GM12878 (cell line): Measurements from ENCODE around the gene SNRNP27. TPM values are rescaled to one million over a fixed set of nuclear protein-coding genes. Genes with fewer than 3 reads are reported as not detected.

Experiments
- ATAC-seq: fragments of 200-7000 bp; cut with Tn5 transposase; 3 replicates; pipeline ENCODE4 v1.9.1; 2020; ENCODE audit warnings: mild to moderate bottlenecking, moderate library complexity
- BruUV-seq: library from RNA; stranded (reverse); fragments of 400-500 nt; replicated peaks from 2 replicates; lab custom pipeline; 2021; lab: Mats Ljungman, UMichigan
- CTCF ChIA-PET: fragments of 300-600 bp; sonication (Branson Sonifier 250); formaldehyde crosslinking; extraction: SDS; loops from one replicate; lab custom pipeline; 2021; ENCODE audit warnings: inconsistent platforms; lab: Yijun Ruan, JAX
- POLR2A ChIA-PET: fragments of 350-600 bp; formaldehyde crosslinking; extraction: SDS; loops from one replicate; lab custom pipeline; 2021; ENCODE audit warnings: inconsistent platforms; lab: Charles Lee
- RAD21 ChIA-PET: fragments of 300-600 bp; sonication (Branson Sonifier 250); formaldehyde crosslinking; loops from one replicate; lab custom pipeline; 2023; ENCODE audit warnings: antibody characterized with exemption; ENCODE audit not compliant: unreplicated experiment; lab: Charles Lee
- SMC1A ChIA-PET: fragments of 300-600 bp; sonication (Branson Sonifier 250); formaldehyde crosslinking; loops from one replicate; lab custom pipeline; 2023; ENCODE audit not compliant: unreplicated experiment, uncharacterized antibody; lab: Charles Lee
- DNase-seq: peaks from one replicate; pipeline ENCODE4 v3.0.0-alpha.2; 2011; ENCODE audit warnings: low read depth, low spot score
- FAIRE-seq: peaks from 3 replicates; lab custom pipeline; 2011; peaks lifted over from hg19 to GRCh38; lab: Jason Lieb, UNC
- H2AFZ ChIP-seq: 2 replicates; pipeline ENCODE4 v1.6.0; 2011; ENCODE audit warnings: low read depth, low read length, control low read depth; ENCODE audit not compliant: control insufficient read depth
- H3K27ac ChIP-seq: 2 replicates; pipeline ENCODE4 v1.5.1; 2011; ENCODE audit warnings: control low read depth; ENCODE audit not compliant: control insufficient read depth, insufficient read depth
- H3K27me3 ChIP-seq, 2 experiments: replicated peaks in 1 of 2; 2 replicates each; pipeline versions ENCODE4 v1.6.0 to v1.6.1; 2011; ENCODE audit warnings: low read length in 1 of 2; ENCODE audit not compliant: control insufficient read depth in 2 of 2, insufficient read depth in 2 of 2
- H3K36me3 ChIP-seq, 2 experiments: 2 replicates each; pipeline ENCODE4 v1.5.1; 2011; ENCODE audit warnings: low read length in 1 of 2; ENCODE audit not compliant: control insufficient read depth in 2 of 2, insufficient read depth in 2 of 2
- H3K4me1 ChIP-seq: 2 replicates; pipeline ENCODE4 v1.6.1; 2011; ENCODE audit warnings: mild to moderate bottlenecking, low read length, moderate library complexity, mixed read lengths; ENCODE audit not compliant: control insufficient read depth, insufficient read depth
- H3K4me2 ChIP-seq: 2 replicates; pipeline ENCODE4 v1.6.0; 2011; ENCODE audit warnings: control low read depth; ENCODE audit not compliant: control insufficient read depth, insufficient read depth
- H3K4me3 ChIP-seq: fragments of 200-600 bp; sonication (generic); 2 replicates; pipeline ENCODE4 v1.5.1; 2016
- H3K79me2 ChIP-seq: 2 replicates; pipeline ENCODE4 v1.6.0; 2011; ENCODE audit warnings: low read length; ENCODE audit not compliant: control insufficient read depth, insufficient read depth
- H3K9ac ChIP-seq: 2 replicates; pipeline ENCODE4 v1.8.0; 2011; ENCODE audit warnings: low read length, control low read depth, mixed read lengths; ENCODE audit not compliant: control insufficient read depth, insufficient read depth
- H3K9me3 ChIP-seq: replicated peaks from 3 replicates; pipeline ENCODE4 v1.5.1; 2011; ENCODE audit warnings: mild to moderate bottlenecking, low read length; ENCODE audit not compliant: control insufficient read depth, insufficient read depth
- H4K20me1 ChIP-seq: 2 replicates; pipeline ENCODE4 v1.6.0; 2011; ENCODE audit not compliant: control insufficient read depth, insufficient read depth
- CUX1 ChIP-seq: IDR thresholded peaks from 2 replicates; pipeline ENCODE4 v1.6.1; 2012; ENCODE audit warnings: improper control_type of control experiment, low read depth, low read length; ENCODE audit not compliant: insufficient replicate concordance
- SMC3 ChIP-seq: IDR thresholded peaks from 2 replicates; pipeline ENCODE4 v1.6.1; 2011; ENCODE audit warnings: low read length, improper control_type of control experiment, borderline replicate concordance
- SREBF2 ChIP-seq: IDR thresholded peaks from 2 replicates; pipeline ENCODE4 v1.6.1; 2012; ENCODE audit warnings: mild to moderate bottlenecking, low read length
- WGBS: methylation state at CpG from one replicate; pipeline ENCODE4 v1.1.6; 2016; ENCODE audit warnings: low lambda C conversion rate; ENCODE audit not compliant: insufficient replicate concordance, insufficient coverage; ENCODE audit errors: missing lambda C conversion rate; 5-methylcytosine and 5-hydroxymethylcytosine counted together
- in situ Hi-C: fragments of 300-500 bp; cut with MboI; formaldehyde crosslinking; loops from 9 replicates; pipeline ENCODE4 v1.14.3; 2018; ENCODE audit warnings: mixed read lengths
- intact Hi-C: fragments of 100-400 bp; cut with micrococcal nuclease; formaldehyde crosslinking; loops from one replicate; pipeline ENCODE4 v1.14.2; 2022; ENCODE audit not compliant: unreplicated experiment
- polyA plus RNA-seq, 11 experiments: library from polyadenylated mRNA; depleted of rRNA in 4 of 11; unstranded in 6 of 11; stranded (reverse) in 5 of 11; fragments of >200 nt; fragmentation: Nextera tagmentation in 4 of 11; fragmentation: Illumina TruSeq in 1 of 11; extraction: Ambion mirVana in 4 of 11; extraction: Trizol in 1 of 11; gene quantifications; 1 replicate in 1 of 11; 2 replicates in 10 of 11; pipeline versions ENCODE4 v1.2.1 to v1.2.3, GENCODE V29; 2011 to 2016; ENCODE audit warnings: inconsistent platforms in 2 of 11, missing spikeins in 2 of 11, low read depth in 1 of 11
- total RNA-seq, 4 experiments: library from RNA; depleted of rRNA in 3 of 4; stranded (reverse); fragments of >200 nt in 3 of 4; fragmentation: Illumina TruSeq in 1 of 4; extraction: Trizol in 1 of 4; gene quantifications; 2 replicates each; pipeline versions ENCODE4 v1.2.1 to v1.2.3, GENCODE V29; 2013 to 2021

Gene SNRNP27
- total and polyA plus RNA-seq, 10 of the 15 experiments (the other 5 are each of a cell fraction or from before 2014, with no cell fraction given): 30.6 to 89.5 (median 49.2) TPM

- TF ChIP-seq SMC3 (no peak), CUX1 (no peak), SREBF2 (no peak)
- Histone ChIP-seq H3K4me1 (no peaks in the 10 kb centered on the region), H3K9ac (no peak overlapping the region), H3K36me3 (peaks cover 0 to 20% of the 10 kb centered on the region in 2 experiments; a peak in 3 of 4 replicates), H3K27ac (no peak overlapping the region), H3K79me2 (no peaks in the 10 kb centered on the region), H3K27me3 (no peaks in the 10 kb centered on the region), H3K4me2 (no peak overlapping the region), H3K9me3 (no peaks in the 10 kb centered on the region), H3K4me3 (no peak overlapping the region), H2AFZ (no peak overlapping the region), H4K20me1 (no peaks in the 10 kb centered on the region)
- ChIA-PET CTCF (no interaction called here), POLR2A (no interaction called here), SMC1A (interaction anchor here (1.6 to 1.7 kb wide), 2 partner anchors 11 to 13 kb away, joined by 3 to 4 read pairs; no protein-coding TSS in a partner anchor), RAD21 (no interaction called here)
- in situ Hi-C loops (no loop called here), intact Hi-C loops (no loop called here)
- no peak for ATAC-seq
- DNase-seq: no peak
- no peak for FAIRE-seq
- BruUV-seq: TSS peak; percentile 26
- WGBS: over 99% methylated on average over 8 of the region's 8 CpGs
These were observed 46.9 kb downstream of the SNRNP27 start for GRCh38 chr2:69940691-69941090.
